ENCODE data around the gene TMEM239. TPM values are rescaled to one million over a fixed set of nuclear protein-coding genes. Genes with fewer than 3 reads are reported as not detected.

The TMEM239 gene
- total and polyA plus RNA-seq, 9 donors: not detected

- WGBS, 3 donors: 35 to 46% (median 40%) methylated on average over 3 of the region's 3 CpGs
- TF ChIP-seq CTCF (IDR thresholded peaks at IDR 0.05): no peak
- no peak for TF ChIP-seq POLR2A (IDR thresholded peaks at IDR 0.05)
- TF ChIP-seq EP300 (IDR thresholded peaks at IDR 0.05): no peak
- DNase-seq: no peak
- no peak overlapping the region for H3K27ac ChIP-seq
- H3K27me3 ChIP-seq: no peaks in the 10 kb centered on the region
- no peaks in the 10 kb centered on the region for H3K36me3 ChIP-seq
- intact Hi-C loops (cut with DNase I): no loop called here
- H3K9me3 ChIP-seq: peaks cover 0 to 2% of the 10 kb centered on the region in 2 donors
- no peak overlapping the region for H3K4me3 ChIP-seq
- H3K4me1 ChIP-seq (ENCODE audit: insufficient read depth): no peaks in the 10 kb centered on the region
Observed at GRCh38 chr20:2780948-2781347, 35.2 kb upstream of the TMEM239 start.

DNA sequence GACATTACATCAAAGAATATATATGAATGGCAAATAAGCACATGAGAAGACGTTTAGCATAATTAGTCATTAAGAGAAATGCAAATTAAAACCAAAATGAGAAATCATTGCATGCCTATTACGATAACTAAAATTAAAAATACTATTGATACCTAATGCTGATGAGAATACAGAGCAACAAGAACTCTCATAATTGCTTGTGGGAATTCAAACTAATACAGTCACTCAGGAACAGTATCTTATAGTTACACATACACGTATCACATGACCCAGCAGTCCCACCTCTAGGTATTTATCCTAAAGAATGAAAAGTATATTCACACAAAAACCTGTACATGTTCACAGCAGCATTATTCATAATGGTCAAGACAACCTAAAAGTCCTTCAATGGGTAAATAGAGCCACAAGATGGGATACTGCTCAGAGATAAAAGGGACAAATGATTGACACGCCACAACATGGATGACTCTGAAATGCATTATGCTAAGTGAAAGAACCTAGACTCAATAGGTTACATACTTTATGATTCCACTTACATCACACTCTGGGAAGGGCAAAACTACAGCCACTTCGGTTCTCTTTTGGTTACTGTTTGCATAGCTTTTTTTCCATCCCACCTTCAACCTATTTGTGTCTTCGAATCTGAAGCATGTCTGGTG, 32.1 kb upstream of the TMEM239 start:
- Histone ChIP-seq H3K36me3 (no peaks in the 10 kb centered on the region), H3K4me3 (no peak overlapping the region), H3K9me3 (no peaks in the 10 kb centered on the region), H3K27me3 (no peaks in the 10 kb centered on the region), H3K4me1 (ENCODE audit: insufficient read depth) (no peaks in the 10 kb centered on the region), H3K27ac (no peak overlapping the region)
- WGBS, 3 donors: 80 to 82% (median 81%) methylated on average over 6 of the region's 6 CpGs
- DNase-seq: no peak
- intact Hi-C loops (cut with DNase I): no loop called here
- no peak for TF ChIP-seq EP300 (IDR thresholded peaks at IDR 0.05)
- no peak for TF ChIP-seq CTCF (IDR thresholded peaks at IDR 0.05)
- no peak for TF ChIP-seq POLR2A (IDR thresholded peaks at IDR 0.05)

DNA sequence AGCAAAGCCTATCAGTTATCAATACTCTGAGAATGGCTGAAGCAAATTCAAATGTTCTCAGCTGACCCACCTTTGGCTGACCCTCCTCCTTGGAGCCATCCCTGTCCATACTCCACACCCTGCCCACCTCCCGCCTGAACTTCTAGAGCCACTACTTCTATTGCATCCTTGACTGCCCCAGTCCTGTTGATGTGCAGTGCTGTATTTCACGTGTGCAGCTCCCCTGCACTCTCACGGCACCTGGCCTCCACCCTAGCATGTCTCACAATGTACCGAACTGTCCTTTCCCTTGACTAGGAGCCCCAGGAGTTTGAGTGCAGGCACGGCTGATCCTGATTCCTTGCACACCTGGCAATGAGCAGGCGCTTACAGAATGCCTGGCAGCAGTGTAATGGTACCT, 22.7 kb upstream of the TMEM239 start:
- 78 to 81% (median 81%) methylated on average over 6 of the region's 6 CpGs for WGBS, 3 donors
- no peak for TF ChIP-seq CTCF (IDR thresholded peaks at IDR 0.05)
- no peak for TF ChIP-seq POLR2A (IDR thresholded peaks at IDR 0.05)
- TF ChIP-seq EP300 (IDR thresholded peaks at IDR 0.05): no peak
- no peaks in the 10 kb centered on the region for H3K27me3 ChIP-seq
- no peaks in the 10 kb centered on the region for H3K4me1 ChIP-seq (ENCODE audit: insufficient read depth)
- intact Hi-C loops (cut with DNase I): no loop called here
- no peak overlapping the region for H3K27ac ChIP-seq
- no peaks in the 10 kb centered on the region for H3K9me3 ChIP-seq
- no peaks in the 10 kb centered on the region for H3K36me3 ChIP-seq
- no peak overlapping the region for H3K4me3 ChIP-seq
- DNase-seq: no peak

GRCh38 chr20:2794202-2794748, 21.9 kb upstream of the TMEM239 start:
- no peak overlapping the region for H3K4me3 ChIP-seq
- 84 to 87% (median 85%) methylated on average over 23 of the region's 23 CpGs for WGBS, 3 donors
- H3K36me3 ChIP-seq: no peaks in the 10 kb centered on the region
- intact Hi-C loops (cut with DNase I): no loop called here
- H3K4me1 ChIP-seq (ENCODE audit: insufficient read depth): peaks cover 2% of the 10 kb centered on the region
- DNase-seq: no peak
- no peaks in the 10 kb centered on the region for H3K9me3 ChIP-seq
- TF ChIP-seq EP300 (IDR thresholded peaks at IDR 0.05) (no peak), POLR2A (IDR thresholded peaks at IDR 0.05) (no peak), CTCF (IDR thresholded peaks at IDR 0.05) (no peak)
- no peak overlapping the region for H3K27ac ChIP-seq
- H3K27me3 ChIP-seq: no peaks in the 10 kb centered on the region
